ENCODE results near the gene PDXDC1.
"Not testable (repeated sequence)": the region's sequence is repeated elsewhere in the genome, so short reads cannot be mapped to it uniquely, and the experiment has no call there.

- TF ChIP-seq, protein P1, sequence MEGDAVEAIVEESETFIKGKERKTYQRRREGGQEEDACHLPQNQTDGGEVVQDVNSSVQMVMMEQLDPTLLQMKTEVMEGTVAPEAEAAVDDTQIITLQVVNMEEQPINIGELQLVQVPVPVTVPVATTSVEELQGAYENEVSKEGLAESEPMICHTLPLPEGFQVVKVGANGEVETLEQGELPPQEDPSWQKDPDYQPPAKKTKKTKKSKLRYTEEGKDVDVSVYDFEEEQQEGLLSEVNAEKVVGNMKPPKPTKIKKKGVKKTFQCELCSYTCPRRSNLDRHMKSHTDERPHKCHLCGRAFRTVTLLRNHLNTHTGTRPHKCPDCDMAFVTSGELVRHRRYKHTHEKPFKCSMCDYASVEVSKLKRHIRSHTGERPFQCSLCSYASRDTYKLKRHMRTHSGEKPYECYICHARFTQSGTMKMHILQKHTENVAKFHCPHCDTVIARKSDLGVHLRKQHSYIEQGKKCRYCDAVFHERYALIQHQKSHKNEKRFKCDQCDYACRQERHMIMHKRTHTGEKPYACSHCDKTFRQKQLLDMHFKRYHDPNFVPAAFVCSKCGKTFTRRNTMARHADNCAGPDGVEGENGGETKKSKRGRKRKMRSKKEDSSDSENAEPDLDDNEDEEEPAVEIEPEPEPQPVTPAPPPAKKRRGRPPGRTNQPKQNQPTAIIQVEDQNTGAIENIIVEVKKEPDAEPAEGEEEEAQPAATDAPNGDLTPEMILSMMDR (IDR thresholded peaks at IDR 0.05; ENCODE audit: insufficient read depth, low read length, poor library complexity, severe bottlenecking) = not testable (repeated sequence)
- not testable (repeated sequence) for TF ChIP-seq EZH2phosphoT487 (conservative IDR thresholded peaks at IDR 0.05; ENCODE audit: low read length)
Observed at GRCh38 chr16:15024858-15025199, 50.0 kb downstream of the PDXDC1 start.
